Right cardiac atrium (tissue), 5 donors: ENCODE results near the gene MRPL23. TPM values are rescaled to one million over a fixed set of nuclear protein-coding genes. Genes with fewer than 3 reads are reported as not detected.
A peak's percentile ranks its signal among the peaks of the same experiment; 100 is the strongest.

Experiments used
- ATAC-seq, 2 donors: fragments of 200-7000 bp; cut with Tn5 transposase; one replicate each; pipeline versions ENCODE4 v1.8.0 to v1.9.1; 2020; ENCODE audit warnings: moderate library complexity in 2 of 2, mild to moderate bottlenecking in 1 of 2
- DNase-seq, 3 donors: peaks; one replicate each; pipeline ENCODE4 v3.0.0-alpha.2; 2020
- H3K27ac ChIP-seq: one replicate; pipeline ENCODE4 v1.5.1; 2013; ENCODE audit warnings: mild to moderate bottlenecking, low read length, control low read depth, moderate library complexity
- H3K27me3 ChIP-seq: one replicate; pipeline ENCODE4 v1.6.1; 2013; ENCODE audit not compliant: control insufficient read depth, insufficient read depth
- H3K4me1 ChIP-seq: one replicate; pipeline ENCODE4 v1.6.1; 2013; ENCODE audit warnings: low read length; ENCODE audit not compliant: control insufficient read depth, insufficient read depth
- H3K4me3 ChIP-seq: one replicate; pipeline ENCODE4 v1.5.1; 2013; ENCODE audit warnings: low read length, control low read depth
- H3K9me3 ChIP-seq: one replicate; pipeline ENCODE4 v1.6.1; 2013; ENCODE audit warnings: low read length; ENCODE audit not compliant: control insufficient read depth
- WGBS: extraction: QIAGEN DNeasy Blood & Tissue Kit; methylation state at CpG from one replicate; pipeline ENCODE4 v1.1.7; 2013; 5-methylcytosine and 5-hydroxymethylcytosine counted together
- intact Hi-C, 4 donors: fragments of 100-400 bp; cut with DNase I; formaldehyde crosslinking; loops; one replicate each; pipeline versions ENCODE4 v1.11.0 to v1.14.0; 2022 to 2023
- polyA plus RNA-seq: library from polyadenylated mRNA; stranded (reverse); fragments of 200-250 nt; gene quantifications from one replicate; pipeline ENCODE4 v1.2.3, GENCODE V29; 2013
- total RNA-seq, 4 donors: library from RNA; stranded (reverse); fragmentation: NEBNext Ultra II Directional; extraction: Animal tissue kit (Norgen Biotek cat#: 25700); gene quantifications; one replicate each; pipeline ENCODE4 v1.2.1, GENCODE V29; 2021
- donor health status: healthy with polysubstance abuse.
- donor health status: DM: no; HTN: yes; CAD: no.
- donor health status: DM: no; HTN: no; CAD: no.
- donor health status: DM: no; HTN: yes; CAD: no; lungs with severe emphysema.
- donor health status: DM: yes; HTN: yes; CAD: no.

Gene MRPL23
- total and polyA plus RNA-seq, 5 donors: 47.1 to 108 (median 77.1) TPM

- DNase-seq (no peak), ATAC-seq (peak; percentile 76 to 80)
- Histone ChIP-seq H3K27me3 (no peaks in the 10 kb centered on the region), H3K4me1 (no peaks in the 10 kb centered on the region), H3K9me3 (no peaks in the 10 kb centered on the region), H3K27ac (no peak within 1 kb of the TSS), H3K4me3 (no peak within 1 kb of the TSS)
- intact Hi-C loops: no loop called here
- no CpG with 5 or more reads among the region's 14 CpGs for WGBS
These were observed 50.6 kb downstream of the MRPL23 start, which contains the start of gene H19 for GRCh38 chr11:1997755-1998154. H19 (minus strand) TSS chr11:1997842.

- H3K27me3 ChIP-seq: no peaks in the 10 kb centered on the region
- no CpG with 5 or more reads among the region's 28 CpGs for WGBS
- H3K9me3 ChIP-seq: no peaks in the 10 kb centered on the region
- ATAC-seq (peak; percentile 78 to 83), DNase-seq (no peak)
- no peak overlapping the region for H3K27ac ChIP-seq
- H3K4me1 ChIP-seq: no peaks in the 10 kb centered on the region
- intact Hi-C loops: no loop called here
- no peak overlapping the region for H3K4me3 ChIP-seq
These were observed 51.2 kb downstream of the MRPL23 start for GRCh38 chr11:1998290-1998689.

- H3K4me1 ChIP-seq: no peaks in the 10 kb centered on the region
- no CpG with 5 or more reads among the region's 15 CpGs for WGBS
- H3K27ac ChIP-seq: no peak overlapping the region
- no peaks in the 10 kb centered on the region for H3K9me3 ChIP-seq
- DNase-seq: no peak
- intact Hi-C loops: no loop called here
- H3K27me3 ChIP-seq: no peaks in the 10 kb centered on the region
- H3K4me3 ChIP-seq: no peak overlapping the region
- ATAC-seq: no peak
These were observed 51.7 kb downstream of the MRPL23 start for GRCh38 chr11:1998861-1999260.

- DNase-seq (no peak), ATAC-seq (no peak)
- intact Hi-C loops: no loop called here
- H3K9me3 ChIP-seq: no peaks in the 10 kb centered on the region
- H3K4me3 ChIP-seq: no peak overlapping the region
- H3K4me1 ChIP-seq: no peaks in the 10 kb centered on the region
- H3K27ac ChIP-seq: no peak overlapping the region
- H3K27me3 ChIP-seq: no peaks in the 10 kb centered on the region
- WGBS: no CpG with 5 or more reads among the region's 42 CpGs
These were observed 55.1 kb downstream of the MRPL23 start for GRCh38 chr11:2002042-2002776.

GRCh38 chr11:2002807-2003206 is 55.7 kb downstream of the MRPL23 start:
- Histone ChIP-seq H3K27me3 (no peaks in the 10 kb centered on the region), H3K27ac (no peak overlapping the region), H3K4me3 (no peak overlapping the region), H3K9me3 (no peaks in the 10 kb centered on the region), H3K4me1 (no peaks in the 10 kb centered on the region)
- ATAC-seq (peak in 1 of 2 donors; percentile 28), DNase-seq (no peak)
- intact Hi-C loops: no loop called here
- no CpG with 5 or more reads among the region's 19 CpGs for WGBS

- H3K27ac ChIP-seq: no peak overlapping the region
- no peak overlapping the region for H3K4me3 ChIP-seq
- H3K4me1 ChIP-seq: no peaks in the 10 kb centered on the region
- intact Hi-C loops: no loop called here
- WGBS: no CpG with 5 or more reads among the region's 13 CpGs
- ATAC-seq (no peak), DNase-seq (no peak)
- H3K27me3 ChIP-seq: no peaks in the 10 kb centered on the region
- H3K9me3 ChIP-seq: no peaks in the 10 kb centered on the region
These were observed 57.3 kb downstream of the MRPL23 start for GRCh38 chr11:2004466-2004865.

Other genes with a start within 250 kb of the MRPL23 start
- gene IFITM10, start 196.7 kb upstream of the MRPL23 start, total RNA-seq: 1 to 10 TPM in 1 of 4 donors, under 1 TPM in 3; 0.48 to 1.0 (median 0.59) TPM
- gene IFITM10, start 196.7 kb upstream of the MRPL23 start, polyA plus RNA-seq: 0.25 TPM
- gene CTSD, start 183.4 kb upstream of the MRPL23 start, total RNA-seq: 100 to 1,000 TPM; 674 to 717 (median 700) TPM
- gene CTSD, start 183.4 kb upstream of the MRPL23 start, polyA plus RNA-seq: 748 TPM
- gene SYT8, start 112.3 kb upstream of the MRPL23 start, total RNA-seq: not detected
- gene SYT8, start 112.3 kb upstream of the MRPL23 start, polyA plus RNA-seq: not detected
- not detected for gene TNNI2, start 108.4 kb upstream of the MRPL23 start, total RNA-seq
- gene TNNI2, start 108.4 kb upstream of the MRPL23 start, polyA plus RNA-seq: not detected
- 10 to 100 TPM in 3 of 4 donors, 1 to 10 TPM in 1; 7.6 to 18.3 (median 14.8) TPM for gene LSP1, start 94.2 kb upstream of the MRPL23 start, total RNA-seq
- 11.7 TPM for gene LSP1, start 94.2 kb upstream of the MRPL23 start, polyA plus RNA-seq
- gene PRR33, start 55.4 kb upstream of the MRPL23 start, total RNA-seq: under 1 TPM; 0.11 to 0.82 (median 0.24) TPM
- 0.81 TPM for gene PRR33, start 55.4 kb upstream of the MRPL23 start, polyA plus RNA-seq
- gene TNNT3, start 27.6 kb upstream of the MRPL23 start, total RNA-seq: 10 to 100 TPM in 3 of 4 donors, 1 to 10 TPM in 1; 9.0 to 58.7 (median 34.1) TPM
- 63.1 TPM for gene TNNT3, start 27.6 kb upstream of the MRPL23 start, polyA plus RNA-seq
- 100 to 1,000 TPM; 279 to 500 (median 401) TPM for gene H19, start 50.5 kb downstream of the MRPL23 start, total RNA-seq
- 813 TPM for gene H19, start 50.5 kb downstream of the MRPL23 start, polyA plus RNA-seq
- 10 to 100 TPM; 34.6 to 94.1 (median 47.0) TPM for gene IGF2, start 192.1 kb downstream of the MRPL23 start, total RNA-seq
- 66.3 TPM for gene IGF2, start 192.1 kb downstream of the MRPL23 start, polyA plus RNA-seq
- gene INS, start 213.9 kb downstream of the MRPL23 start, total RNA-seq: 1 to 10 TPM in 1 of 4 donors, not detected in 3; 1.1 TPM
- gene INS, start 213.9 kb downstream of the MRPL23 start, polyA plus RNA-seq: not detected
- gene TH, start 224.5 kb downstream of the MRPL23 start, total RNA-seq: not detected
- not detected for gene TH, start 224.5 kb downstream of the MRPL23 start, polyA plus RNA-seq